GM04503 (cell line): Measurements from ENCODE around the gene SIAH2.
A peak's percentile ranks its signal among the peaks of the same experiment; 100 is the strongest.

Source experiments
- DNase-seq: peaks from one replicate; pipeline ENCODE4 v3.0.0-alpha.2; 2012; ENCODE audit warnings: low read depth

Gene SIAH2

GRCh38 chr3:150733936-150734794 lies 28.8 kb downstream of the SIAH2 start:
- no peak for DNase-seq

- no peak for DNase-seq
These were observed 29.5 kb downstream of the SIAH2 start for GRCh38 chr3:150733373-150733935.

- no peak for DNase-seq
These were observed 33.1 kb downstream of the SIAH2 start for GRCh38 chr3:150729682-150730360.

- DNase-seq, result no peak
These were observed 35.1 kb downstream of the SIAH2 start for GRCh38 chr3:150727653-150728502.

GRCh38 chr3:150725548-150725947 lies 37.4 kb downstream of the SIAH2 start:
- no peak for DNase-seq

GRCh38 chr3:150723946-150724345 lies 39.0 kb downstream of the SIAH2 start:
- DNase-seq, result no peak

GRCh38 chr3:150722267-150722666 lies 40.7 kb downstream of the SIAH2 start:
- no peak for DNase-seq

- no peak for DNase-seq
These were observed 41.5 kb downstream of the SIAH2 start for GRCh38 chr3:150721285-150722130.

GRCh38 chr3:150720444-150720843 lies 42.5 kb downstream of the SIAH2 start:
- no peak for DNase-seq

GRCh38 chr3:150710097-150710496 lies 52.9 kb downstream of the SIAH2 start:
- DNase-seq, result peak; percentile 84

GRCh38 chr3:150703756-150704344 lies 59.1 kb downstream of the SIAH2 start, which contains the start of gene ERICH6:
ERICH6 (minus strand) TSS chr3:150703920; CDS start chr3:150703898, 22 bp downstream.
- peak; percentile 51 for DNase-seq

GRCh38 chr3:150703299-150703755 lies 59.6 kb downstream of the SIAH2 start:
- no peak for DNase-seq

- DNase-seq, result no peak
These were observed 63.8 kb downstream of the SIAH2 start for GRCh38 chr3:150699068-150699639.

GRCh38 chr3:150697646-150698045 lies 65.3 kb downstream of the SIAH2 start:
- DNase-seq, result peak; percentile 23

- no peak for DNase-seq
These were observed 71.4 kb downstream of the SIAH2 start for GRCh38 chr3:150691414-150692040.
